Measurements from ENCODE around the gene ATG2B.

Gene ATG2B

GRCh38 chr14:96263347-96264199 is 99.6 kb downstream of the ATG2B start:
- TF ChIP-seq CTCF (conservative IDR thresholded peaks at IDR 0.05; ENCODE audit: low read length), result no peak
- H3K4me3 ChIP-seq (ENCODE audit: low read length), result no peak overlapping the region
- DNase-seq (ENCODE audit: low read depth), result no peak

GRCh38 chr14:96261772-96262655 is 101.1 kb downstream of the ATG2B start:
- DNase-seq (ENCODE audit: low read depth), result no peak
- H3K4me3 ChIP-seq (ENCODE audit: low read length), result no peak overlapping the region
- TF ChIP-seq CTCF (conservative IDR thresholded peaks at IDR 0.05; ENCODE audit: low read length), result no peak; the same call in 1 of the 2 replicates

GRCh38 chr14:96261053-96261452 is 102.1 kb downstream of the ATG2B start:
- no peak for DNase-seq (ENCODE audit: low read depth)
- TF ChIP-seq CTCF (conservative IDR thresholded peaks at IDR 0.05; ENCODE audit: low read length), result no peak
- H3K4me3 ChIP-seq (ENCODE audit: low read length), result no peak overlapping the region

- no peak overlapping the region for H3K4me3 ChIP-seq (ENCODE audit: low read length)
- peak; percentile 93 for DNase-seq (ENCODE audit: low read depth)
- no peak for TF ChIP-seq CTCF (conservative IDR thresholded peaks at IDR 0.05; ENCODE audit: low read length)
Measured at GRCh38 chr14:96260341-96260821, 102.8 kb downstream of the ATG2B start.

GRCh38 chr14:96257900-96258299 is 105.2 kb downstream of the ATG2B start:
- H3K4me3 ChIP-seq (ENCODE audit: low read length), result no peak overlapping the region
- DNase-seq (ENCODE audit: low read depth), result no peak
- no peak for TF ChIP-seq CTCF (conservative IDR thresholded peaks at IDR 0.05; ENCODE audit: low read length)

GRCh38 chr14:96257056-96257455 is 106.1 kb downstream of the ATG2B start:
- peak overlapping the region; percentile 3 for H3K4me3 ChIP-seq (ENCODE audit: low read length)
- DNase-seq (ENCODE audit: low read depth), result no peak
- no peak for TF ChIP-seq CTCF (conservative IDR thresholded peaks at IDR 0.05; ENCODE audit: low read length)

All from AG10803 (cell line).